Epithelial cell of proximal tubule (primary cell): ENCODE data around the gene SMIM15. TPM values are rescaled to one million over a fixed set of nuclear protein-coding genes. Genes with fewer than 3 reads are reported as not detected.
A peak's percentile ranks its signal among the peaks of the same experiment; 100 is the strongest.

Source experiments
- DNase-seq: peaks from one replicate; pipeline ENCODE4 v3.0.0-alpha.2; 2011; ENCODE audit warnings: low read depth
- H3K4me3 ChIP-seq: 2 replicates; pipeline ENCODE4 v1.5.1; 2011; ENCODE audit warnings: low read depth, mild to moderate bottlenecking, low read length
- CTCF ChIP-seq: conservative IDR thresholded peaks from 2 replicates; pipeline ENCODE4 v1.5.1; 2012; ENCODE audit warnings: low read depth, mild to moderate bottlenecking, low read length
- total RNA-seq: library from RNA; depleted of rRNA; stranded (reverse); fragments of >200 nt; gene quantifications from 2 replicates; pipeline ENCODE4 v1.2.3, GENCODE V29; 2015

Gene SMIM15
- total RNA-seq, 1 donor from 2014 or later = 70.5 TPM

DNA sequence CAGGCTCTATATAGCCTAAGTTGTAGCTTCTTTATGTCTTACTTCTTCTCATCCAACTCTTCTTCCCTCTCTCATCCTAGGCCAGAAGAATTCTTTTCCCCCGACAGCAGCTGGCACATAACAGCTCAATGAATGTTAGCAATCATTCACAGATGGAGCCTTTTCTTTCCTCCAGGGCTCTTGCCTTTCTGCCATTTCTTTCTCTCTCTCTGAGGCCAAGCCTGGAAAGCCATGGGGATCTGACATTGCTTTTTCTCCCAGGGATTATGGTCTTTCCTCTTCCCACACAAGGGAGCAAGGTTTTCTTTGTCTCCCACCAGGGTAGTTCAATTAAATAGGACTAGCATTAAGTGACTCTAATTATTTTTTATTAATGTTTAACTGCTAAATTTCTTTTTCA is 20.5 kb downstream of the SMIM15 start:
- no peak for TF ChIP-seq CTCF
- H3K4me3 ChIP-seq = no peak overlapping the region
- no peak for DNase-seq

- TF ChIP-seq CTCF = no peak
- H3K4me3 ChIP-seq = no peak overlapping the region
- DNase-seq = no peak
These were observed 22.3 kb downstream of the SMIM15 start for GRCh38 chr5:61139931-61140330.

GRCh38 chr5:61139094-61139873 is 23.0 kb downstream of the SMIM15 start:
- no peak for DNase-seq
- H3K4me3 ChIP-seq = no peak overlapping the region
- peak; percentile 50 for TF ChIP-seq CTCF

DNA sequence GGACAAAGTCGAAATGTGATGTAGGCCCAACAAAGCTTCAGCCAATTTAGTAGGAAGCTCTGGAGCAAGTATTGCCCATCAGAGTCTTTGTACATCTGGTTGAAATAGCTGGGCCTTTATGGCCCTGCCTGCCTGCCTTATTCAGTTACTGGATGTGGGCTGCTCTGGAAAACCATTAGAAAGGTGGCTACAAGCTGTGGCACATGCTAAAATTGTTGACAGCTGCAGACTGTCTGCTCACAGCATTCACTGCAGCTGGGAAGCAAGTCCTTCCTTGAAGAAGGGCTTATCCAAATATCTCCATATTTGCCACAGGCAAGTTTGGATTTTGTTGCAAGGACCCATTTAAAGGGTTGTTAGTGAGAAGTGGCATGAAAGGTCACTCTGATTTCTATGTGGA is 24.4 kb downstream of the SMIM15 start:
- DNase-seq = no peak
- no peak overlapping the region for H3K4me3 ChIP-seq
- TF ChIP-seq CTCF = no peak

DNA sequence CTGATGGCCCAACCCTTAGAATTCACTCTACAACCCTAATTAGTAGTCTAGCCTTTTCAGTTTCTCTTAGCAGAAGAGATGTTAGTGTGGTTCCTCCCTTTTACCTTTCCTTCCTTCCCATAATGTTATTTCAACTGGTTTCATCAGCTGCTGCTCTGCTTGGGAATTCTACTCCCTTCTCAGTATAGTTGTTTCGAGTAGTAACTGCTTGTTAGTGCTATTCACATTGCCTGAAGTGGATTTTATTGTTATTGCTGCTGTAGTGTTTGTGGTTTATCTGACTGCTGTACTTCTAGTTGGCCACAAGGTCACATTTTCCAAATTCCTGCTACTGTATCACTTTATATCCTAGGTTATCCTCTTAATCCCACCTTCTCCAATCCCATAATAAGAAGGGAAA is 29.7 kb downstream of the SMIM15 start:
- peak; percentile 9 for TF ChIP-seq CTCF
- no peak overlapping the region for H3K4me3 ChIP-seq
- DNase-seq = no peak

DNA sequence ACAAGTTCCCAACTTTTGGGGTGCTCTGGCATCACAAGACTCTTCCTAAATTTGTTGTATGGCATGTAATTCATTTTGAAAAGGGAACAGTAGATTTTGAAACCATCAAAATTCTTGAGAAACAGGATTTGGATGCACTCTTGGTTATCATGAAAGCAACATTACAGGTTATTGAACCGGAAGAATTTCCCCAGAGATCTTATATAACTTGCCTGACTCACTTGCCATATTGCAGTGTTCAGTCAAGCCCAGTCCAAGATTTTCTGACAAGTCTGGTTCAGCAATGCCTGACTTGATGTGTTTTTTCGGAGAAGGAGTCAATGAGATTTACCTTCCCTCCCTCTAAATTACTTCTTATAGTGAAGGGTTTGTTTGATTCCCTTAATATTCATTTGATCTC is 32.0 kb downstream of the SMIM15 start:
- no peak overlapping the region for H3K4me3 ChIP-seq
- no peak for TF ChIP-seq CTCF
- DNase-seq = no peak

- no peak overlapping the region for H3K4me3 ChIP-seq
- DNase-seq = no peak
- no peak for TF ChIP-seq CTCF
These were observed 39.1 kb downstream of the SMIM15 start for GRCh38 chr5:61123145-61123544.
